VCaP (cell line): ENCODE data around the gene TMEM37.
A peak's percentile ranks its signal among the peaks of the same experiment; 100 is the strongest.

Experiments used
- H3K27ac ChIP-seq: fragments of 450-650 bp; 2 replicates; pipeline ENCODE4 v1.5.1; 2017
- TF ChIP-seq, protein P1 (sequence below): fragments of 450-650 bp; conservative IDR thresholded peaks from 2 replicates; pipeline ENCODE4 v1.5.1; 2017; ENCODE audit warnings: mild to moderate bottlenecking, moderate library complexity

The TMEM37 gene, protein sequence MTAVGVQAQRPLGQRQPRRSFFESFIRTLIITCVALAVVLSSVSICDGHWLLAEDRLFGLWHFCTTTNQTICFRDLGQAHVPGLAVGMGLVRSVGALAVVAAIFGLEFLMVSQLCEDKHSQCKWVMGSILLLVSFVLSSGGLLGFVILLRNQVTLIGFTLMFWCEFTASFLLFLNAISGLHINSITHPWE

DNA sequence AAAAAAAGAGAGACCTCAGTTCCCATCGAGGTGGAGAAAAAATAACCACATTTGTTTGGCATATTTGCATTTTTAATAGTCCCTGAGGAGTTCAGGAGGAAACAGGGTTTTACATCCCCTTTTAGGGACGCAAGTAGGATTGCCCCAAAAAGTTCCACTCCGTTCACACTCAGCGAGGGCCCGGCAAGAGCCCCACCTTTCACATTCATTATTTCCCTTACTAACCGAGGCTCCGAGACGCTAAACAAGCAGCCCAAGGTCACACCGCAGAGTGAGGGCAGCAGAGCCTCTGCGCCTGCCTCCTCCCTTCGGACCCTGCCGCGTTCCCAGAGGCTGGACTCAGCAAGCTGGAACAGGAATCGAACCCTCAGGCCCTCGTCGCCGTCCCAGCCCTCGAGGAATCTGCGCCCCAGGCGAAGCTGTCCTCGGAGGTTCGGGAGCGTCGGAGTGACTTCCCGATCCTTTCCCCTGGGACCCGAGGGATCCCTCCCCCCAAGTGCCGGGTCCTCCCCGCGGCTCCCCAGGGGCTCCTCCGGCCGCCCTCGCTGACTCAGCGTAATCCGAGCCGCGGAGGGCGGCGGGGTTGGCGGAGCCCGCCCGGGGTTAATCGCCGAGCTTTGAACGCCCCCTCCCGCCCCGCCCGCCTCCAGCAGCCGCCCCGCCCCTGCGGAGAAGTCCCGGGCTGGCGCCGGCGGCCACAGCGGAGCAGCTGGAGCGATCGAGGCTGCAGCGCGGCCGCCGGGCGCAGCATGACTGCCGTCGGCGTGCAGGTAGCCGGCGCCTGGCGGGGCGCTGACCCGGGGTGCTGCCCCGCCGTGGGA lies at the start of gene TMEM37:
Gene TMEM37 (plus strand): TSS at position 700 of the 821 bp plus-strand sequence. CDS start 50 bp downstream, at position 750.
- no peak within 1 kb of the TSS for H3K27ac ChIP-seq

DNA sequence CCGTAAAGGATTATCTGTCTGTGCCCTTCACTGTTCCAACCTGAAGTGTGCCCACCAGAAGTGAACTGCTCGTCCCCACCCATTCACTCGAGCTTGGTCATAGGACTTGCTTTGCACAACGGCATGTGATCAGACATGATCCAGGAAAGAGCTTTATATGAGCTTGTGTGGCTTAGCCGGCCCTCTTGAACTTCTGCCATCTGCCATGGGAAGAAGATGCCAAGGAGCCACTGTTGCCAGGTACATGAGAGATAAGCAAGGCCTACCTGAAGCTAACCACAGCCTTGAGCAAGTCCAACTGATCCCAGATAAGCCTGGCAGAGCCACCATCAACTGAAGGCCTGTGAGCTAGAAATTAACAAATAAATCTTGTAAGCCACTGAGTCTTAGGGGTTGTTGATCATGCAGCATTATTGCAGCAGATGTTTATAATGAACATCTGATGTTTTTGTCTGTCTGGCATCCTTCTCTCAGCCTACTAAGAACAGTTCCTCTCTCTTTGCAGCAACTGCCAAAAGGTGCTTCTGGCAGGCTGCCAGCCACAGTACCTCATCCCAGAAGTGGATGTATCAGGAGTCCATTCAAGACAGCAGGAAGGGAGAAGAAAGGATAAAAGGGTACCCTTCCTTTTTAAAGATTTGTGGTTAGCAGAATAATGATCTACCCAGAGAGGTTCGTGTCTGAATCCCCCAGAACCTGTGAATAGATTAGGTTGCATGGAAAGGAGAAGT lies 48.1 kb upstream of the TMEM37 start:
- peak overlapping the region; percentile 62 for H3K27ac ChIP-seq

More for the DNA sequence above, at the start of gene TMEM37:
- TF ChIP-seq, protein P1, sequence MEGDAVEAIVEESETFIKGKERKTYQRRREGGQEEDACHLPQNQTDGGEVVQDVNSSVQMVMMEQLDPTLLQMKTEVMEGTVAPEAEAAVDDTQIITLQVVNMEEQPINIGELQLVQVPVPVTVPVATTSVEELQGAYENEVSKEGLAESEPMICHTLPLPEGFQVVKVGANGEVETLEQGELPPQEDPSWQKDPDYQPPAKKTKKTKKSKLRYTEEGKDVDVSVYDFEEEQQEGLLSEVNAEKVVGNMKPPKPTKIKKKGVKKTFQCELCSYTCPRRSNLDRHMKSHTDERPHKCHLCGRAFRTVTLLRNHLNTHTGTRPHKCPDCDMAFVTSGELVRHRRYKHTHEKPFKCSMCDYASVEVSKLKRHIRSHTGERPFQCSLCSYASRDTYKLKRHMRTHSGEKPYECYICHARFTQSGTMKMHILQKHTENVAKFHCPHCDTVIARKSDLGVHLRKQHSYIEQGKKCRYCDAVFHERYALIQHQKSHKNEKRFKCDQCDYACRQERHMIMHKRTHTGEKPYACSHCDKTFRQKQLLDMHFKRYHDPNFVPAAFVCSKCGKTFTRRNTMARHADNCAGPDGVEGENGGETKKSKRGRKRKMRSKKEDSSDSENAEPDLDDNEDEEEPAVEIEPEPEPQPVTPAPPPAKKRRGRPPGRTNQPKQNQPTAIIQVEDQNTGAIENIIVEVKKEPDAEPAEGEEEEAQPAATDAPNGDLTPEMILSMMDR: no peak

DNA sequence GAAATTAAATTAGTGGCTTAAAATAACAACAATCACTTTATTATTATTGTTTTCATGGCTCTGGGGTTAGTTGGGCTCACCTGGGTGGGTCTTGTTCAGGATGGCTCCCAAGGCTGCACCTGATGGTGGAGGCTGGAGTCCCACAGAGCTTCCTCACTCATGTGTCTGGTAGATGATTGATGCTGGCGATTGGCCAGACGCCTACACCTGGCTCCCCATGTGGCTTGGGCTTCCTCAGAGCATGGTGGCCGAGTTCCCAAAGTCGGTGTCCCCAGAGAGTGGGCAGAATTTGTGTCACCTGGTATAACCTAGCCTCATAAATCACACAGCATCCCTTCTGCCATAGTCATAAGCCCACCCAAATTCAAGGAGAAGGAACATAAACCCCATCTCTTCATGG lies 46.7 kb upstream of the TMEM37 start:
- TF ChIP-seq, protein P1: no peak
- H3K27ac ChIP-seq: peak overlapping the region; percentile 62; the same call in 1 of the 2 replicates

More for the DNA sequence above, 48.1 kb upstream of the TMEM37 start:
- TF ChIP-seq, protein P1: no peak

DNA sequence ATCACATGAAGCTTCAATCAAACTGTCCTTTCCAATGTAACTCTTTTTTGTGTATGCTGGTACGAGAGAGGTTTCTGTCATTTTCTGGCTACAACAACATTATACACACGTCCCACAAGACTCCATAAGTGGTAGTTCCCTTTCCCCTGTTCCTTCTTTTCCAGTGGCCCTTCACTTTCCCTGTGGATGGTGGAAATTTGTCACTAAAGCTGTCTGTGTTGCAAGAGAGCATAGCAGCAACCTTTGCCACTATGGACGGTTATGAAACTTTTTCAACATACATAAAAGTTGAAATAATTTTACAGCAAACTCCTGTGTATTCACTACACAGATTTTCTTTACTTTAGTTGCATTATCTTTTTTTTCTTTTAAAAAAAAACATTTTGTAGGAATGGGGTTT lies 46.2 kb upstream of the TMEM37 start:
- no peak overlapping the region for H3K27ac ChIP-seq
- TF ChIP-seq, protein P1: no peak

DNA sequence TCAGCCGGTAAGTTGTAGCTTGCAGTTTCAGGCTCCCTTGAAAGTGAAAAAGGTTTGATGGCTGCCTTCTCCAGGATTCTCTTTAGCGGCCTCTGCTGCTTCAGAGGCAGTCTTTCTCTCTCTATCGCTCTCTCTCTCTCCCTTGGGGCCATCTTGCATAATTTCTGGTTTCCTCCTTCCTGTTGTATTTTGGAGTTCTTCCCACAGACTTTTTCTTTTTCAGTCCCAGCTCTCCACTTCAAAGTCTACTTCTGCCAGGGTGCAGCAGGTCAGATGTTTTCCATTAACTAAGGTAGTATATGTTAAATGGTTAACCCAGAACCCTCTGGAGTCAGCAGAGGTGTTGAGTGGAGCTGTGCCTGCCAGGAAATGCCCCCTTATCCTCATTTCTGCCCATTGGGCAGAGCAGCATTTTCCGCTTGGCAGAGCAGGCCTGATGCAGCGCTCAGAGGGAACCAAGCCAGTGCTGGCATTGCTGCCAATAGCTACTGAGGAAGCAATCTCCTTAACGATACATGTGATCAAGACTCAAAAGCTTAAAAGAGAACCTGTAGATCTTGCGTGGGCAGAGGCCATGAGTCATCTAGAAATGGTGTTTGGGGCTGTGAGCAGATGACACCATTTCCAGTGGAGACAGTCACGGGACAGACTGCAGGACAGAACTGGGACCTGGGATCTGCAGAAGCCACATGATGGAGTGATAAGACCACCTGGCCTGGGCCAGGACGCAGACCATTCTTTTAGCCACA lies 44.1 kb upstream of the TMEM37 start:
- H3K27ac ChIP-seq: no peak overlapping the region
- TF ChIP-seq, protein P1: no peak

DNA sequence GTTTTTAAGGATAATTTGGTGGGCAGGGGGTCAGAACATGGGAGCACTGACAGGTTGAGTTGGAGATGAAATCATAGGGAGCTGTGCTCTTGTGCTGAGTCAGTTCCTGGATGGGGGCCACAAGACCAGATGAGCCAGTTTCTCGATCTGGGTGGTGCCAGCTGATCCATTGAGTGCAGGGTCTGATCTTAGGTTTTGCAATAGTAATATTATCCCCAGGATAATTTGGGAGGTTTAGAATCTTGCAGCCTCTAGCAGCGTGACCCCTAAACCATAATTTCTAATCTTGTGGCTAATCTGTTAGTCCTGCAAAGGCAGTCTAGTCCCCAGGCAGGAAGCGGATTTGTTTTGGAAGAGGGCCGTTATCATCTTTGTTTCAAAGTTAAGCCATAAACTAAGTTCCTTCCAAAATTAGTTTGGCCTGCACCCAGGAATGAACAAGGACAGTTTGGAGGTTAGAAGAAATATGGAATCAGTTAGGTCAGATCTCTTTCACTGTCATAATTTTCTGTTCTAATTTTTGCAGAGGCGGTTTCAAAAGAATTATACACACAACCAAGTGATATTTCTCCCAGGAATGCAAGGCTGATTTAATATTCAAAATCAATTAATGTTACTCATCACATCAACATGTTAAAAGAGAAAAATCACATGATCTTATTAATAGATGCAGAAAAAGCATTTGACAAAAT lies 41.9 kb upstream of the TMEM37 start:
- H3K27ac ChIP-seq: peak overlapping the region; percentile 34; the same call in 1 of the 2 replicates
- TF ChIP-seq, protein P1: no peak
